ENCODE measurements around the gene EPN1. TPM values are rescaled to one million over a fixed set of nuclear protein-coding genes. Genes with fewer than 3 reads are reported as not detected.

EPN1 gene
- total and polyA plus RNA-seq, 9 of the 15 experiments (the other 6 are each of a cell fraction or from before 2014, with no cell fraction given), result 0.08 to 138 (median 12.7) TPM

- TF ChIP-seq MAX (CRISPR knock-in tag; IDR thresholded peaks at IDR 0.05) (peak; percentile 75), SMAD4 (CRISPR knock-in tag; conservative IDR thresholded peaks at IDR 0.05) (peak; percentile 88), DLX4 (CRISPR knock-in tag; IDR thresholded peaks at IDR 0.05) (no peak), CTCFL (IDR thresholded peaks at IDR 0.05; ENCODE audit: borderline replicate concordance, insufficient read depth, low read depth, low read length, poor library complexity, severe bottlenecking) (peak; percentile 100), EZH2 (IDR thresholded peaks at IDR 0.05; ENCODE audit: borderline replicate concordance, low read depth, low read length) (no peak), ZNF318 (IDR thresholded peaks at IDR 0.05; ENCODE audit: borderline replicate concordance in 1 of 2, low read depth in 1 of 2) (no peak), TAF15 (IDR thresholded peaks at IDR 0.05; ENCODE audit: low read depth, low read length) (no peak), ARNT (IDR thresholded peaks at IDR 0.05) (peak; percentile 75 to 85; a peak in 1 of 4 replicates), ZNF511 (CRISPR knock-in tag; IDR thresholded peaks at IDR 0.05) (peak; percentile 74; the same call in 1 of the 2 replicates), FOXJ3 (CRISPR knock-in tag; IDR thresholded peaks at IDR 0.05) (no peak), LARP7 (IDR thresholded peaks at IDR 0.05) (no peak), CREBBP (IDR thresholded peaks at IDR 0.05; ENCODE audit: low read depth, low read length) (no peak), RBM15 (IDR thresholded peaks at IDR 0.05; ENCODE audit: insufficient read depth, low read length) (no peak), RUNX1 (IDR thresholded peaks at IDR 0.05; ENCODE audit: low read depth) (no peak), FUS (optimal IDR thresholded peaks at IDR 0.05; ENCODE audit: low read depth, low read length) (no peak)
Observed at GRCh38 chr19:55653651-55654322, 21.2 kb upstream of the EPN1 start (continued).
